Measurements from ENCODE around the gene MALSU1.

GRCh38 chr7:23260371-23260770 is 38.8 kb upstream of the MALSU1 start:
- TF ChIP-seq CTCF (IDR thresholded peaks at IDR 0.05) (no peak), POLR2AphosphoS5 (IDR thresholded peaks at IDR 0.05) (no peak)

All from transverse colon (tissue), 4 donors.